Liver (tissue), 9 donors: ENCODE data around the gene KIF3C. TPM values are rescaled to one million over a fixed set of nuclear protein-coding genes. Genes with fewer than 3 reads are reported as not detected.

Source experiments
- DNase-seq: peaks from one replicate; pipeline ENCODE4 v3.0.0-alpha.2; 2017; ENCODE audit warnings: low spot score
- H3K27ac ChIP-seq, 2 donors: one replicate each; pipeline ENCODE4 v1.7.0; 2013; ENCODE audit warnings: inconsistent platforms in 2 of 2, low read length in 2 of 2, control low read depth in 1 of 2, low read depth in 1 of 2, mild to moderate bottlenecking in 1 of 2
- H3K27me3 ChIP-seq, 4 donors: one replicate each; pipeline versions ENCODE4 v1.6.1 to v1.7.0; 2013; ENCODE audit warnings: low read length in 3 of 4, inconsistent platforms in 1 of 4, mild to moderate bottlenecking in 1 of 4, moderate library complexity in 1 of 4; ENCODE audit not compliant: control insufficient read depth in 4 of 4, insufficient read depth in 4 of 4
- H3K36me3 ChIP-seq, 4 donors: one replicate each; pipeline versions ENCODE4 v1.6.1 to v1.7.0; 2013; ENCODE audit warnings: low read length in 3 of 4, mild to moderate bottlenecking in 3 of 4, low read depth in 1 of 4, moderate library complexity in 1 of 4; ENCODE audit not compliant: control insufficient read depth in 4 of 4, insufficient read depth in 3 of 4
- H3K4me1 ChIP-seq, 4 donors: one replicate each; pipeline versions ENCODE4 v1.6.1 to v1.7.0; 2013; ENCODE audit warnings: low read length in 3 of 4, mild to moderate bottlenecking in 3 of 4, moderate library complexity in 1 of 4; ENCODE audit not compliant: control insufficient read depth in 4 of 4, insufficient read depth in 4 of 4
- H3K4me3 ChIP-seq, 3 donors: one replicate each; pipeline versions ENCODE4 v1.6.1 to v1.7.0; 2013; ENCODE audit warnings: low read length in 3 of 3, control low read depth in 1 of 3, low read depth in 1 of 3, mild to moderate bottlenecking in 1 of 3
- H3K9ac ChIP-seq, 2 donors: one replicate each; pipeline ENCODE4 v1.7.0; 2013; ENCODE audit warnings: low read length in 2 of 2, mild to moderate bottlenecking in 2 of 2, moderate library complexity in 2 of 2, control low read depth in 1 of 2, low read depth in 1 of 2
- H3K9me3 ChIP-seq, 4 donors: one replicate each; pipeline versions ENCODE4 v1.6.1 to v1.7.0; 2013; ENCODE audit warnings: low read length in 3 of 4; ENCODE audit not compliant: control insufficient read depth in 4 of 4
- ATF3 ChIP-seq: IDR thresholded peaks from 2 replicates; pipeline ENCODE4 v1.6.1; 2016; ENCODE audit warnings: antibody characterized with exemption
- CTCF ChIP-seq: fragments of 150-350 bp; IDR thresholded peaks from 2 replicates; pipeline ENCODE4 v1.5.1; 2017; ENCODE audit warnings: improper control_type of control experiment, low read depth, low read length; ENCODE audit not compliant: missing input control
- EGR1 ChIP-seq, 2 donors: IDR thresholded peaks; 2 replicates each; pipeline ENCODE4 v1.6.1; 2016 to 2018; ENCODE audit warnings: antibody characterized with exemption in 2 of 2, low read depth in 2 of 2
- FOXA2 ChIP-seq: IDR thresholded peaks from 2 replicates; pipeline ENCODE4 v1.6.1; 2016; ENCODE audit warnings: antibody characterized with exemption
- GABPA ChIP-seq, 2 donors: IDR thresholded peaks in 1 of 2; conservative IDR thresholded peaks in 1 of 2; 2 replicates each; pipeline ENCODE4 v1.6.1; 2016; ENCODE audit warnings: antibody characterized with exemption in 2 of 2, mild to moderate bottlenecking in 1 of 2, moderate library complexity in 1 of 2
- HNF4G ChIP-seq: IDR thresholded peaks from 2 replicates; pipeline ENCODE4 v1.6.1; 2016; ENCODE audit warnings: antibody characterized with exemption
- JUND ChIP-seq, 2 donors: IDR thresholded peaks; 2 replicates each; pipeline ENCODE4 v1.6.1; 2016; ENCODE audit warnings: antibody characterized with exemption in 2 of 2
- MAX ChIP-seq: IDR thresholded peaks from 2 replicates; pipeline ENCODE4 v1.6.1; 2016; ENCODE audit warnings: antibody characterized with exemption
- NR2F2 ChIP-seq: IDR thresholded peaks from 2 replicates; pipeline ENCODE4 v1.6.1; 2016; ENCODE audit warnings: antibody characterized with exemption
- RAD21 ChIP-seq, 2 donors: IDR thresholded peaks; 2 replicates each; pipeline ENCODE4 v1.6.1; 2016; ENCODE audit warnings: antibody characterized with exemption in 2 of 2, mild to moderate bottlenecking in 2 of 2
- REST ChIP-seq: IDR thresholded peaks from 2 replicates; pipeline ENCODE4 v1.6.1; 2016; ENCODE audit warnings: antibody characterized with exemption, mild to moderate bottlenecking
- SP1 ChIP-seq: IDR thresholded peaks from 2 replicates; pipeline ENCODE4 v1.6.1; 2018; ENCODE audit warnings: antibody characterized with exemption, mild to moderate bottlenecking
- YY1 ChIP-seq: IDR thresholded peaks from 2 replicates; pipeline ENCODE4 v1.6.1; 2016; ENCODE audit warnings: antibody characterized with exemption, mild to moderate bottlenecking
- ZBTB33 ChIP-seq: IDR thresholded peaks from 2 replicates; pipeline ENCODE4 v1.6.1; 2016; ENCODE audit warnings: antibody characterized with exemption
- WGBS: extraction: QIAGEN DNeasy Blood & Tissue Kit; methylation state at CpG from one replicate; pipeline ENCODE4 v1.1.7; 2013; 5-methylcytosine and 5-hydroxymethylcytosine counted together
- polyA plus RNA-seq, 2 donors: library from polyadenylated mRNA; stranded (reverse) in 1 of 2; unstranded in 1 of 2; fragments of 200-250 nt in 1 of 2; fragments of >200 nt in 1 of 2; fragmentation: Nextera tagmentation in 1 of 2; extraction: Ambion mirVana in 1 of 2; gene quantifications; one replicate each; pipeline versions ENCODE4 v1.2.1 to v1.2.3, GENCODE V29; 2013 to 2015
- total RNA-seq, 2 donors: library from RNA; depleted of rRNA; stranded (reverse); fragments of >200 nt; gene quantifications; one replicate each; pipeline ENCODE4 v1.2.3, GENCODE V29; 2014
- donor health status: healthy.
- donor health status: healthy.
- donor health status: healthy.
- donor health status: healthy.
- donor health status: healthy.

The KIF3C gene
- total and polyA plus RNA-seq, 4 donors: 0.26 to 0.93 (median 0.67) TPM

- Histone ChIP-seq H3K36me3 (no peaks in the 10 kb centered on the region), H3K9me3 (no peaks in the 10 kb centered on the region), H3K27me3 (no peaks in the 10 kb centered on the region), H3K9ac (no peak overlapping the region), H3K27ac (no peak overlapping the region), H3K4me1 (peaks cover 2 to 11% (median 6%) of the 10 kb centered on the region in 4 donors), H3K4me3 (no peak overlapping the region)
- TF ChIP-seq NR2F2: no peak
- no peak for DNase-seq
- 98% methylated on average over 29 of the region's 29 CpGs for WGBS
Measured at GRCh38 chr2:25980076-25980887, 2.0 kb downstream of the KIF3C start.

- WGBS: 80% methylated on average over 2 of the region's 2 CpGs
- DNase-seq: no peak
- no peaks in the 10 kb centered on the region for H3K36me3 ChIP-seq
- H3K9me3 ChIP-seq: no peaks in the 10 kb centered on the region
- H3K27me3 ChIP-seq: no peaks in the 10 kb centered on the region
- H3K9ac ChIP-seq: no peak overlapping the region
- TF ChIP-seq HNF4G: no peak
- no peak for TF ChIP-seq ATF3
- no peak for TF ChIP-seq ZBTB33
- no peak for TF ChIP-seq SP1
- TF ChIP-seq YY1: no peak
- no peak for TF ChIP-seq FOXA2
- TF ChIP-seq RAD21 (IDR thresholded peaks at IDR 0.05): no peak
- TF ChIP-seq REST: no peak
- H3K4me1 ChIP-seq: peaks cover 2 to 11% (median 6%) of the 10 kb centered on the region in 4 donors
- no peak overlapping the region for H3K27ac ChIP-seq
- no peak overlapping the region for H3K4me3 ChIP-seq
Measured at GRCh38 chr2:25979001-25979400, 3.3 kb downstream of the KIF3C start.

GRCh38 chr2:25977768-25978167 lies 4.5 kb downstream of the KIF3C start:
- Histone ChIP-seq H3K27ac (no peak overlapping the region), H3K9me3 (no peaks in the 10 kb centered on the region), H3K27me3 (no peaks in the 10 kb centered on the region), H3K9ac (no peak overlapping the region), H3K36me3 (no peaks in the 10 kb centered on the region), H3K4me1 (peaks cover 2 to 10% (median 6%) of the 10 kb centered on the region in 4 donors), H3K4me3 (no peak overlapping the region)
- TF ChIP-seq GABPA (IDR thresholded peaks at IDR 0.05 in 1 of 2, conservative IDR thresholded peaks at IDR 0.05 in 1 of 2) (no peak), CTCF (no peak), EGR1 (IDR thresholded peaks at IDR 0.05; ENCODE audit: low read depth in 2 of 2) (no peak), NR2F2 (no peak), JUND (IDR thresholded peaks at IDR 0.05) (no peak), YY1 (no peak), RAD21 (IDR thresholded peaks at IDR 0.05) (no peak), HNF4G (no peak), SP1 (no peak), REST (no peak), MAX (no peak)
- DNase-seq: no peak
- 97% methylated on average over 3 of the region's 3 CpGs for WGBS
